Kidney capillary endothelial cell (primary cell): Measurements from ENCODE around the gene LCMT2.

Source experiments
- DNase-seq: peaks from one replicate; pipeline ENCODE4 v3.0.0-alpha.2; 2018; ENCODE audit warnings: low spot score

LCMT2 gene, protein sequence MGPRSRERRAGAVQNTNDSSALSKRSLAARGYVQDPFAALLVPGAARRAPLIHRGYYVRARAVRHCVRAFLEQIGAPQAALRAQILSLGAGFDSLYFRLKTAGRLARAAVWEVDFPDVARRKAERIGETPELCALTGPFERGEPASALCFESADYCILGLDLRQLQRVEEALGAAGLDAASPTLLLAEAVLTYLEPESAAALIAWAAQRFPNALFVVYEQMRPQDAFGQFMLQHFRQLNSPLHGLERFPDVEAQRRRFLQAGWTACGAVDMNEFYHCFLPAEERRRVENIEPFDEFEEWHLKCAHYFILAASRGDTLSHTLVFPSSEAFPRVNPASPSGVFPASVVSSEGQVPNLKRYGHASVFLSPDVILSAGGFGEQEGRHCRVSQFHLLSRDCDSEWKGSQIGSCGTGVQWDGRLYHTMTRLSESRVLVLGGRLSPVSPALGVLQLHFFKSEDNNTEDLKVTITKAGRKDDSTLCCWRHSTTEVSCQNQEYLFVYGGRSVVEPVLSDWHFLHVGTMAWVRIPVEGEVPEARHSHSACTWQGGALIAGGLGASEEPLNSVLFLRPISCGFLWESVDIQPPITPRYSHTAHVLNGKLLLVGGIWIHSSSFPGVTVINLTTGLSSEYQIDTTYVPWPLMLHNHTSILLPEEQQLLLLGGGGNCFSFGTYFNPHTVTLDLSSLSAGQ

DNA sequence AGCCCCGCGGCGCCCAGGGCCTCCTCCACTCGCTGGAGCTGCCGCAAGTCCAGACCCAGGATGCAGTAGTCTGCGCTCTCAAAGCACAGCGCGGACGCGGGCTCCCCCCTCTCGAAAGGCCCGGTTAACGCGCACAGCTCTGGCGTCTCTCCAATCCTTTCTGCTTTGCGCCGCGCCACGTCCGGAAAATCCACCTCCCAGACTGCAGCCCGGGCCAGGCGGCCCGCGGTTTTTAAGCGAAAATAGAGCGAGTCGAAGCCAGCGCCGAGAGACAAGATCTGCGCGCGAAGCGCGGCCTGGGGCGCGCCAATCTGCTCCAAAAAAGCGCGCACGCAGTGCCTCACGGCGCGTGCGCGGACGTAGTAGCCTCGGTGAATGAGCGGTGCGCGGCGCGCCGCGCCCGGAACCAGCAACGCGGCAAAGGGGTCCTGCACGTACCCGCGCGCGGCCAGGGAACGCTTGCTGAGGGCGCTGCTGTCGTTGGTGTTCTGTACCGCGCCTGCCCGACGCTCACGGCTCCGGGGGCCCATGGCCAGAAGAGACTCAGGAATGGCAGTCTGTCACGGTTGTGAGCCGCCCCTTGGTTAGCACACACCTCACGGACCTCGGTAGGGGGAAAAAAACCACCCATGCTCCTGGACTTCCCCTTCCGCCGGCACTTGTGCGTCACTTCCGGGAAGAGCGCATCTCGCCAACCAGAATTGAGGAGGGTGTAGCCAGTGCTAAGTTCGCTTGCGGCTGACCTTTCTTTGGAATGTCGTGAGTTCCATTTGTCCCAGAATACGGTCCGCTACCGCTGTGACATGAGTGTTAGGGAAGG is at the start of gene LCMT2:
Gene LCMT2, minus strand, starts transcription at position 614 of the 820 bp plus-strand sequence. Its CDS starts 84 bp downstream, at position 530.
- peak; percentile 88 for DNase-seq

- no peak for DNase-seq
Measured at GRCh38 chr15:43378601-43379000, 48.2 kb upstream of the LCMT2 start.

DNA sequence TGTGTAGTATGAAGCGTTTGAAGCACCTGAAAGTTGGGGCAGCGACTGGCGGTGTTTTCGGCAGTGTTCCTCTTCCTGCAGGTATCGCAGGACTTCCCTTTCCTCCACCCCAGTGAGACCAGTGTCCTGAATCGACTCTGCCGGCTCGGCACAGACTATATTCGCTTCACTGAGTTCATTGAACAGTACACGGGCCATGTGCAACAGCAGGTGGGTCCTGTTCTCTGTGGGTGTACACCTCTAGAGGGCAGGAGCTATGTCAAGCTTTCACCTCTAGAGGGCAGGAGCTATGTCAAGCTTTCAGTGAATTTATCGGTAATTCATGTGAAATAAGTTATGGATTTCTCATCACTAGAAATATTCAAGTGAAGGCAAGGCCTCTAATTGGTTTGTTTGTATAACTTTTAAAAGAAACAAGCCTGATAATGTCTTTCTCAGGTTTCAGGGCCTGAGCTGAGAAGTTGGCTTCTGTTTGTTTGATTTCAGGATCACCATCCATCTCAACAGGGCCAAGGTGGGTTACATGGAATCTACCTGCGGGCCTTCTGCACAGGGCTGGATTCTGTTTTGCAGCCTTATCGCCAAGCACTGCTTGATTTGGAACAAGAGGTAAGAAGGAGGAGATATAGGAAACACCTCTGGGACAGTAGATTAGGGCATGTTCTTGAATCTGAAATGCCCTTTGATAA is 45.8 kb upstream of the LCMT2 start:
- DNase-seq, result peak; percentile 23

- DNase-seq, result peak; percentile 67
Measured at GRCh38 chr15:43370975-43371974, 40.9 kb upstream of the LCMT2 start, which contains the start of the genes TUBGCP4 and ZSCAN29. TUBGCP4 (plus strand) TSS chr15:43371101; CDS start chr15:43371355, 254 bp downstream. ZSCAN29 (minus strand) TSS chr15:43371043; CDS start chr15:43369913, 1,130 bp downstream.

- DNase-seq, result peak; percentile 11
Measured at GRCh38 chr15:43370310-43370974, 40.1 kb upstream of the LCMT2 start.

GRCh38 chr15:43361313-43361903 is 31.0 kb upstream of the LCMT2 start:
- no peak for DNase-seq

DNA sequence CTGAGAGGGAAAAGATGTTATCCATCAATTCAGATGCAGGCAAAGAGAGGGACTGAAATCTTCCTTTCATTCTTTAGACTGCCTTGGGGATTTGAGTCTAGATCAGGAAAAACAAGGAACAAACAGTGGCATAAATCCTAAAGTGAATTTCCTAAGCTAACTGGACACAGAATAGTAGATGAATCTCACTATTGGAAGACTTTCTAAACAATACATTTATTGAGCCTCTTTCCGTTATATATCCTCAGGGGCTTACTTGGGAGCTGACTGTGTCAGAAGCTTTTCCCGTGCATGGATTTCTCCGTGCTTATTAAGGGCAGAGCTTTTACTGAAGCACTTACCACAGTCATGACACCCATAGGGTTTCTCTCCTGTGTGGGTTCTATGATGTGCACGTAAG is 30.4 kb upstream of the LCMT2 start:
- no peak for DNase-seq

GRCh38 chr15:43352693-43353382 is 22.5 kb upstream of the LCMT2 start:
- no peak for DNase-seq

GRCh38 chr15:43347114-43347513 is 16.7 kb upstream of the LCMT2 start:
- no peak for DNase-seq

DNA sequence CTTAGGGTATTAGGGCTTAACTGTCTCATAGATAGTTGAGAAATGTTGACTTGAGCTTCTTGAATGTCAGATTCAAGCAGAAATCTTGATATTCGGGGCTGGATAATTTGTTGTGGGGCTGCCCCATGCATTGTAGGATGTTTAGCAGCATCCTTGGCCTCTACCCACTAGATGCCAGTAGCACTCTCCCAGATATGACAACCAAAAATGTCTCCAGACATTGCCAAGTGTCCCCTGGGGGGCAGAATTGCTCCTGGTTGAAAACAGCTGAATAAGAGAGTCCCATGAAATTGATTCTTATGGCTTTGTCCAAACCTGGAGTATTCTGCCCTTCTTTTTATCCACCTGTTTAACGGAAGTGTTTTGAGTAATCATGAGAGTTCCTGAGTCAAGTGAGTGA is 15.9 kb upstream of the LCMT2 start:
- DNase-seq, result no peak

GRCh38 chr15:43330780-43331087 is 361 bp upstream of the LCMT2 start:
- no peak for DNase-seq

DNA sequence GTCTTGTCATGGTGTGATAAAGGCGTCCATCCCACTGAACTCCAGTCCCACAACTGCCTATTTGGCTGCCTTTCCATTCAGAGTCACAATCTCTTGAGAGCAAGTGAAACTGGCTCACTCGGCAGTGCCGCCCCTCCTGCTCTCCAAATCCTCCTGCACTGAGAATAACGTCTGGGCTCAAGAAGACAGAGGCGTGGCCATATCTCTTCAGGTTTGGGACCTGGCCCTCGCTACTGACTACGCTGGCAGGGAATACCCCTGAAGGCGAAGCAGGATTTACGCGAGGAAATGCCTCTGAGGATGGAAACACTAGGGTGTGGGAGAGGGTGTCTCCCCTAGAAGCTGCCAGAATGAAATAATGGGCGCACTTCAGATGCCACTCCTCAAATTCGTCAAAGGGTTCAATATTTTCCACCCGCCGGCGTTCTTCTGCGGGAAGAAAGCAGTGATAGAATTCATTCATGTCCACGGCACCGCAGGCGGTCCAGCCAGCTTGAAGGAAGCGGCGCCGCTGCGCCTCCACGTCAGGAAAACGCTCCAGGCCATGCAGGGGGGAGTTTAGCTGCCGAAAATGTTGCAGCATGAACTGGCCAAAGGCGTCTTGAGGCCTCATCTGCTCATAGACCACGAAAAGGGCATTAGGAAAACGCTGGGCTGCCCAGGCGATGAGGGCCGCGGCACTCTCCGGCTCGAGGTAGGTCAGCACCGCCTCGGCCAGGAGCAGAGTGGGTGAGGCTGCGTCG is 985 bp downstream of the LCMT2 start:
- DNase-seq, result no peak

DNA sequence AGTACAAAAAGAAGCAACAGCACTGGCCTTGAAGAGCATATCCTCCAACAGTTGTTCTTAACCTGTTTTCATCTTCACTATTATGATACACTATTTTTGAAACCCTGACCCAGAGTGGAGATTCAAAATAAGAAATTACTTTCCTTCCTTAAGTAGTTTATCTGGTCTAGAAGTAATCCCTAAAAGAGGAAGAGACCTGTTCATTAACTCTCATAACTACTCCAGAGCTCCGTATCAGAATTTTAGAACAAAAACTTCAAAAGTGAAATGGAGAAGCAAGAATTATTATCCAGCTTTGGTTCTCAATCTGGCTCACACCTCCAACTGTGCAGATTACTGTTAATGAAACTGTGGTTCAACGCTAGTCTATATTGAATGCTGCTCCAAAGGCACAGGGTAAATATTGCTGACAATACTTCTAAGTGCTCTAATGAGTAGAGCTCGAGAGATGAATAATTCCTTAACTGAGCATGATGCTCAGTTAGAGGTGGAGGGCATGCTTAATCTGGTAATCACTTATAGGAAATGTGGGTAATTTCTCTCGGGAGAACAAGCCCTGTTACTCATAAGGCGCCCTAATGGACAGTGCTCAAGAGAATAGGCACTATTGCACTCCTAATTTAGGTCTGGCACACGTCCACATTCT is 5.2 kb downstream of the LCMT2 start:
- DNase-seq, result no peak

DNA sequence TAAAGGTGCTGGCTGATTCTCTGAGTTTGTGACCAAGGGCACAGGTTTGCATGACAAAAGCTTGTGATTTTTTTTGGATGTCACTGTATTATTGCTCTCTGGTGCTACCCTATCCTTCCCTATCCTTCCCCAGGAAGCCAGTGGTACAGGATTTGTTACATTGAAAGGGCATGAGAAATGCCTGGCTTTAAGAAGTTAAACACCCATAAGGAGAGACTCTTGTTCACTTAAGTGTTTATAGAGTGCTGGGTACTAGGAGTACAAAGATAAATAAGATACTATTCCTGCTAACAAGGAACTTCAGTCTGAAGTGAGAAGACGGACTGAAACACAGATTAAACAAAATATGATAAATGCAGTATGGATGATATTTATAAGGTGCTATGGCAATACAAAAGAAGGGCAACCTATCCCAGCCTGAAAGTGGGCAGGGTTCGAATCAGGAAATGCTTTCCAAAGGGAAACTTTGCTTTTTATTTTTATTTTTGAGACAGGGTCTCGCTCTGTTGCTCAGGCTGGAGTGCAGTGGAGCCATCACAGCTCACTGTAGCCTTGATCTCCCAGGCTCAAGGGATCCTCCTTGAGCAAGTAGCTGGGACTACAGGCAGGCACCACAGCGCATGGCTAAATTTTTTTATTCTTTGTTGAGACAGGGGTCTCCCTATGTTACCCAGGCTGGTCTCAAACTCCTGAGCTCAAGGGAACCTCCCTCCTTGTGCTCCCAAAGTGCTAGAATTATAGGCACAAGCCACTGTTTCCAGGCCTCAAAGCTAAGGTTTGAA is 11.2 kb downstream of the LCMT2 start:
- no peak for DNase-seq

DNA sequence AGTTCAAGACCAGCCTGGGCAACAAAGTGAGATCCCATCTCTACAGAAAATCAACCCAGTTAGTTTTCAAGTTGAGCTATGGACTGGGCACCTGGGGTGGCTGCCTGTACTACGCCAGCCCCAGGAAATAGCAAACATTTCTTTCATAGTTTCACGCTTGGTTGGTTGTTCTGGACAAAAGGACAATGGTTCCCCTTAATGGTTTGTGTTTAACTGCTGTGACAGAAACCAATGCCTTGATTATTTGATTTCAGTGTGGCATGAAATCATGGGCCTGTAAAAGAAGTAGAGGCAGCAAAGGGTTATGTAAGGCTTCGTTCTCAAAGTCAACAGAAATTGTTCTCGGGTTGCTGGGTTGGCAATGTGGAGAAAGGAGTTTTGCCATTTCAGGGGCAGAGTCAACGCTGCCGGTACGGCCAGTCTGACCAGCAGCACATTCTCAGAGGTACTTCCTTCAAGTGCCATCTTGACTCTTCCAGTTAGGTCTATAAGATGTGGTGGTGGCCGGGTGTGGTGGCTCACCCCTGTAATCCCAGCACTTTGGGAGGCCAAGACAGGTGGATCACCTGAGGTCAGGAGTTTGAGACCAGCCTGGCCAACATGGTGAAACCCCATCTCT is 12.7 kb downstream of the LCMT2 start:
- no peak for DNase-seq

GRCh38 chr15:43316971-43317346 is 13.4 kb downstream of the LCMT2 start:
- DNase-seq, result no peak
